Upper lobe of right lung (tissue), 1 donor: ENCODE measurements around the gene TIE1. TPM values are rescaled to one million over a fixed set of nuclear protein-coding genes. Genes with fewer than 3 reads are reported as not detected.

Experiments used
- ATAC-seq: fragments of 200-7000 bp; cut with Tn5 transposase; one replicate; pipeline ENCODE4 v1.9.1; 2020; ENCODE audit warnings: mild to moderate bottlenecking, moderate library complexity
- DNase-seq: peaks from one replicate; pipeline ENCODE4 v3.0.0-alpha.2; 2020
- H3K27ac ChIP-seq: fragments of 200-600 bp; one replicate; pipeline ENCODE4 v1.8.0; 2022
- H3K27me3 ChIP-seq: fragments of 200-600 bp; one replicate; pipeline ENCODE4 v1.8.0; 2022; ENCODE audit warnings: mild to moderate bottlenecking
- H3K36me3 ChIP-seq: fragments of 200-600 bp; one replicate; pipeline ENCODE4 v1.8.0; 2022
- H3K4me1 ChIP-seq: fragments of 200-600 bp; one replicate; pipeline ENCODE4 v1.8.0; 2022
- H3K4me3 ChIP-seq: fragments of 200-600 bp; one replicate; pipeline ENCODE4 v1.8.0; 2022; ENCODE audit warnings: mild to moderate bottlenecking
- H3K9me3 ChIP-seq: fragments of 200-600 bp; one replicate; pipeline ENCODE4 v1.8.0; 2022
- CTCF ChIP-seq: fragments of 200-600 bp; IDR thresholded peaks from one replicate; pipeline ENCODE4 v1.8.0; 2022; ENCODE audit warnings: antibody characterized with exemption
- intact Hi-C: fragments of 100-400 bp; cut with DNase I; formaldehyde crosslinking; loops from one replicate; pipeline ENCODE4 v1.11.0; 2022
- total RNA-seq: library from RNA; stranded (reverse); fragmentation: NEBNext Ultra II Directional; extraction: Animal tissue kit (Norgen Biotek cat#: 25700); gene quantifications from one replicate; pipeline ENCODE4 v1.2.1, GENCODE V29; 2021
- donor health status: DM: no; HTN: yes; CAD: no; lungs with severe emphysema.

TIE1 gene
- total RNA-seq, 1 donor from 2014 or later = 59.4 TPM

- no peak overlapping the region for H3K4me3 ChIP-seq
- H3K27ac ChIP-seq = no peak overlapping the region
- no peaks in the 10 kb centered on the region for H3K36me3 ChIP-seq
- H3K9me3 ChIP-seq = no peaks in the 10 kb centered on the region
- intact Hi-C loops = no loop called here
- ATAC-seq (no peak), DNase-seq (peak; percentile 38)
- no peak for TF ChIP-seq CTCF
- H3K4me1 ChIP-seq = no peaks in the 10 kb centered on the region
- no peaks in the 10 kb centered on the region for H3K27me3 ChIP-seq
These were observed 45.2 kb upstream of the TIE1 start for GRCh38 chr1:43255438-43256210.

- intact Hi-C loops = no loop called here
- peak; percentile 89 for ATAC-seq
- no peaks in the 10 kb centered on the region for H3K27me3 ChIP-seq
- no peaks in the 10 kb centered on the region for H3K36me3 ChIP-seq
- no peak overlapping the region for H3K4me3 ChIP-seq
- no peaks in the 10 kb centered on the region for H3K4me1 ChIP-seq
- H3K9me3 ChIP-seq = no peaks in the 10 kb centered on the region
- DNase-seq = peak; percentile 74
- H3K27ac ChIP-seq = no peak overlapping the region
- no peak for TF ChIP-seq CTCF
These were observed 43.9 kb upstream of the TIE1 start for GRCh38 chr1:43256675-43257570.

GRCh38 chr1:43258370-43258769 lies 42.4 kb upstream of the TIE1 start:
- peak; percentile 20 for DNase-seq
- no peak for ATAC-seq
- H3K4me1 ChIP-seq = no peaks in the 10 kb centered on the region
- H3K27ac ChIP-seq = peak overlapping the region; percentile 30
- no peaks in the 10 kb centered on the region for H3K36me3 ChIP-seq
- H3K9me3 ChIP-seq = no peaks in the 10 kb centered on the region
- TF ChIP-seq CTCF = no peak
- no peaks in the 10 kb centered on the region for H3K27me3 ChIP-seq
- intact Hi-C loops = no loop called here
- no peak overlapping the region for H3K4me3 ChIP-seq

- no peaks in the 10 kb centered on the region for H3K36me3 ChIP-seq
- H3K27ac ChIP-seq = no peak overlapping the region
- DNase-seq (no peak), ATAC-seq (no peak)
- H3K9me3 ChIP-seq = no peaks in the 10 kb centered on the region
- H3K4me1 ChIP-seq = peaks cover 10% of the 10 kb centered on the region
- intact Hi-C loops = no loop called here
- no peak overlapping the region for H3K4me3 ChIP-seq
- TF ChIP-seq CTCF = no peak
- H3K27me3 ChIP-seq = no peaks in the 10 kb centered on the region
These were observed 35.4 kb upstream of the TIE1 start for GRCh38 chr1:43265431-43265830.

GRCh38 chr1:43266881-43267280 lies 33.9 kb upstream of the TIE1 start:
- DNase-seq (no peak), ATAC-seq (no peak)
- no peak for TF ChIP-seq CTCF
- Histone ChIP-seq H3K36me3 (no peaks in the 10 kb centered on the region), H3K27me3 (no peaks in the 10 kb centered on the region), H3K4me1 (peaks cover 10% of the 10 kb centered on the region), H3K4me3 (no peak overlapping the region), H3K27ac (no peak overlapping the region), H3K9me3 (no peaks in the 10 kb centered on the region)
- intact Hi-C loops = no loop called here
